Activated B cell treated with CpG ODN at 0.5 μM for 24 hours (primary cell): ENCODE data around the gene DNAAF8. TPM values are rescaled to one million over a fixed set of nuclear protein-coding genes. Genes with fewer than 3 reads are reported as not detected.

Experiments
- ATAC-seq: fragments of 200-7000 bp; cut with Tn5 transposase; one replicate; pipeline ENCODE4 v1.10.0; 2021; ENCODE audit warnings: low read depth, mild to moderate bottlenecking, moderate library complexity
- CTCF ChIA-PET: fragments of 350-600 bp; sonication (Branson Sonifier 250); formaldehyde crosslinking; loops from one replicate; lab custom pipeline; 2021; ENCODE audit warnings: antibody characterized with exemption; lab: Charles Lee
- POLR2A ChIA-PET: fragments of 350-600 bp; sonication (Branson Sonifier 250); formaldehyde crosslinking; loops from one replicate; lab custom pipeline; 2021; ENCODE audit warnings: antibody characterized with exemption; lab: Charles Lee
- DNase-seq: peaks from one replicate; pipeline ENCODE4 v3.0.0; 2022
- H3K27ac Mint-ChIP-seq: one replicate; pipeline ENCODE4 v1.8.0; 2020; ENCODE audit warnings: mixed read lengths
- H3K27me3 Mint-ChIP-seq: one replicate; pipeline ENCODE4 v1.8.0; 2021; ENCODE audit warnings: mixed read lengths
- H3K36me3 Mint-ChIP-seq: one replicate; pipeline ENCODE4 v1.8.0; 2021; ENCODE audit warnings: low read depth, mixed read lengths
- H3K4me1 Mint-ChIP-seq: one replicate; pipeline ENCODE4 v1.8.0; 2021; ENCODE audit warnings: mixed read lengths
- H3K4me3 Mint-ChIP-seq: one replicate; pipeline ENCODE4 v1.8.0; 2020; ENCODE audit warnings: mild to moderate bottlenecking, mixed read lengths
- H3K9me3 Mint-ChIP-seq: one replicate; pipeline ENCODE4 v1.8.0; 2020; ENCODE audit warnings: mixed read lengths
- CTCF ChIP-seq: fragments of 200-600 bp; IDR thresholded peaks from one replicate; pipeline ENCODE4 v1.8.0; 2022; ENCODE audit warnings: antibody characterized with exemption, mild to moderate bottlenecking
- intact Hi-C: fragments of 100-400 bp; cut with micrococcal nuclease; formaldehyde crosslinking; loops from one replicate; pipeline ENCODE4 v1.15.1; 2024
- total RNA-seq: library from RNA; stranded (reverse); gene quantifications from 2 replicates; pipeline ENCODE4 v1.2.3, GENCODE V29; 2022

Gene DNAAF8
- total RNA-seq, 1 donor from 2014 or later: 0.31 TPM

- intact Hi-C loops: no loop called here
- no peaks in the 10 kb centered on the region for H3K27me3 Mint-ChIP-seq
- CTCF ChIA-PET: no interaction called here
- H3K36me3 Mint-ChIP-seq: peaks cover 42% of the 10 kb centered on the region
- ATAC-seq (no peak), DNase-seq (no peak)
- POLR2A ChIA-PET: no interaction called here
- no peak overlapping the region for H3K27ac Mint-ChIP-seq
- H3K9me3 Mint-ChIP-seq: no peaks in the 10 kb centered on the region
- no peak for TF ChIP-seq CTCF
- H3K4me1 Mint-ChIP-seq: no peaks in the 10 kb centered on the region
- H3K4me3 Mint-ChIP-seq: no peak overlapping the region
Observed at GRCh38 chr16:4686497-4687210, 47.7 kb upstream of the DNAAF8 start.

- H3K27me3 Mint-ChIP-seq: no peaks in the 10 kb centered on the region
- H3K9me3 Mint-ChIP-seq: no peaks in the 10 kb centered on the region
- H3K36me3 Mint-ChIP-seq: peaks cover 39% of the 10 kb centered on the region
- intact Hi-C loops: no loop called here
- ChIA-PET POLR2A (no interaction called here), CTCF (no interaction called here)
- no peak overlapping the region for H3K4me3 Mint-ChIP-seq
- H3K27ac Mint-ChIP-seq: no peak overlapping the region
- no peak for ATAC-seq
- DNase-seq: no peak
- H3K4me1 Mint-ChIP-seq: peaks cover 3% of the 10 kb centered on the region
- no peak for TF ChIP-seq CTCF
Observed at GRCh38 chr16:4687416-4687815, 46.9 kb upstream of the DNAAF8 start.

- ChIA-PET CTCF (no interaction called here), POLR2A (no interaction called here)
- intact Hi-C loops: no loop called here
- Mint-ChIP-seq H3K4me1 (peaks cover 7% of the 10 kb centered on the region), H3K4me3 (no peak overlapping the region), H3K27me3 (no peaks in the 10 kb centered on the region), H3K9me3 (no peaks in the 10 kb centered on the region), H3K27ac (no peak overlapping the region), H3K36me3 (peaks cover 36% of the 10 kb centered on the region)
- ATAC-seq (no peak), DNase-seq (no peak)
- no peak for TF ChIP-seq CTCF
Observed at GRCh38 chr16:4687946-4688673, 46.2 kb upstream of the DNAAF8 start.

- no peak for TF ChIP-seq CTCF
- H3K9me3 Mint-ChIP-seq: no peaks in the 10 kb centered on the region
- intact Hi-C loops: no loop called here
- CTCF ChIA-PET: no interaction called here
- H3K27me3 Mint-ChIP-seq: no peaks in the 10 kb centered on the region
- no peak for DNase-seq
- peaks cover 9% of the 10 kb centered on the region for H3K4me1 Mint-ChIP-seq
- H3K27ac Mint-ChIP-seq: no peak overlapping the region
- peaks cover 32% of the 10 kb centered on the region for H3K36me3 Mint-ChIP-seq
- ATAC-seq: no peak
- POLR2A ChIA-PET: no interaction called here
- no peak overlapping the region for H3K4me3 Mint-ChIP-seq
Observed at GRCh38 chr16:4688674-4689045, 45.7 kb upstream of the DNAAF8 start.

GRCh38 chr16:4689091-4689671 is 45.2 kb upstream of the DNAAF8 start:
- Mint-ChIP-seq H3K4me1 (peaks cover 9% of the 10 kb centered on the region), H3K27ac (no peak overlapping the region), H3K4me3 (no peak overlapping the region), H3K9me3 (no peaks in the 10 kb centered on the region), H3K27me3 (no peaks in the 10 kb centered on the region), H3K36me3 (peaks cover 32% of the 10 kb centered on the region)
- CTCF ChIA-PET: no interaction called here
- ATAC-seq (no peak), DNase-seq (no peak)
- intact Hi-C loops: no loop called here
- TF ChIP-seq CTCF: no peak
- POLR2A ChIA-PET: no interaction called here
